GM13976 (cell line): Measurements from ENCODE around the gene TMEM52.

Experiments
- DNase-seq: peaks from one replicate; pipeline ENCODE4 v3.0.0; 2012; ENCODE audit warnings: low spot score
- in situ Hi-C: fragments of 300-500 bp; cut with MboI; formaldehyde crosslinking; loops from one replicate; pipeline ENCODE4 v1.12.0; 2022; ENCODE audit warnings: low sequenced_read_pairs, mixed read lengths, inconsistent platforms; ENCODE audit not compliant: unreplicated experiment
- TF ChIP-seq, protein P1 (sequence below): IDR thresholded peaks from 2 replicates; pipeline ENCODE4 v1.5.1; 2012; ENCODE audit warnings: borderline replicate concordance, mild to moderate bottlenecking; ENCODE audit not compliant: insufficient read depth; ENCODE audit errors: extremely low read depth, missing control alignments, control extremely low read depth

The TMEM52 gene

DNA sequence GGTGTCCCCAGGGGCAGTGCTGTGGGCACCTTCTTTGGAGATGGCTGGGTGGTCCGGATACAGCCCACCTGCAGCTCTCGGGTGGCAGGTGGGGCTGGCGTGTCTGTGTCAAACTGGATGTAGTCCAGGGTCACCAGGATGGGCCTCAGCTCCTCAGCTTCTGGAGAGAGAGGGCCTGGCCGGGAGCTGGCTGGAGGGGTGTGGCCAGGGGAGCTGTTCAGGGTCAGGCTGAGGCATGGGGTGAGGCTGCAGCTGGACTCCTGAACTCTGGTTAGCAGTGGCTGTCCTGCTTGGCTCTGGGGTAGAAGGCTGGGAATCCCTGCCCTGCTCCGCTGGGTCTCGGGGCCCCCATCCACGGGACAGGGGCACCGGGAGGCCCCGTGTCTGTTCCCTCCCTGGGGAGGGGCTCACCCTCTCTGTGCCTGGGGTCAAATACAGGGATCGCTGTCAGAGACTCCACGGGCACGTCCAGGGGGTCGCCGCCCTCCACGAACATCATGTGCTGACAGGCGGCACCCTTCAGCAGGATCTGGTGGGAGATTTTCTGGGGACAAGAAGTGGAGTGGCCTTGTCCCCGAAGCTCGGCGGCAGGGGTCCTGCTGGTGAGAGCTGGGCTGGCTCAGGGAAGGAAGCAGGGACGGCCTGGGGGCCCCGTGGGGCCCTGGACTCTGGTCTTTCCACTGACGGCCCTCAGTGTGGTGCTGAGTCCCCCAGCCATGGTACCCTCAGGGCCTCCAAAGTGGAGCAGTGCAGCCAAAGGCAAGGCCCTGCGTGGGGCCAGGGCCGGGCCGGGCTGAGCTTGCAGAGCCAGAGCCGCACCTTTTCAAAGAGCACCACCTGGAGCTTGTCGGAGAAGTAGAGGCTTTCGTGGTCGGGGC is 4.1 kb upstream of the TMEM52 start:
- in situ Hi-C loops, result no loop called here
- TF ChIP-seq, protein P1, sequence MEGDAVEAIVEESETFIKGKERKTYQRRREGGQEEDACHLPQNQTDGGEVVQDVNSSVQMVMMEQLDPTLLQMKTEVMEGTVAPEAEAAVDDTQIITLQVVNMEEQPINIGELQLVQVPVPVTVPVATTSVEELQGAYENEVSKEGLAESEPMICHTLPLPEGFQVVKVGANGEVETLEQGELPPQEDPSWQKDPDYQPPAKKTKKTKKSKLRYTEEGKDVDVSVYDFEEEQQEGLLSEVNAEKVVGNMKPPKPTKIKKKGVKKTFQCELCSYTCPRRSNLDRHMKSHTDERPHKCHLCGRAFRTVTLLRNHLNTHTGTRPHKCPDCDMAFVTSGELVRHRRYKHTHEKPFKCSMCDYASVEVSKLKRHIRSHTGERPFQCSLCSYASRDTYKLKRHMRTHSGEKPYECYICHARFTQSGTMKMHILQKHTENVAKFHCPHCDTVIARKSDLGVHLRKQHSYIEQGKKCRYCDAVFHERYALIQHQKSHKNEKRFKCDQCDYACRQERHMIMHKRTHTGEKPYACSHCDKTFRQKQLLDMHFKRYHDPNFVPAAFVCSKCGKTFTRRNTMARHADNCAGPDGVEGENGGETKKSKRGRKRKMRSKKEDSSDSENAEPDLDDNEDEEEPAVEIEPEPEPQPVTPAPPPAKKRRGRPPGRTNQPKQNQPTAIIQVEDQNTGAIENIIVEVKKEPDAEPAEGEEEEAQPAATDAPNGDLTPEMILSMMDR, result no peak
- DNase-seq, result no peak

DNA sequence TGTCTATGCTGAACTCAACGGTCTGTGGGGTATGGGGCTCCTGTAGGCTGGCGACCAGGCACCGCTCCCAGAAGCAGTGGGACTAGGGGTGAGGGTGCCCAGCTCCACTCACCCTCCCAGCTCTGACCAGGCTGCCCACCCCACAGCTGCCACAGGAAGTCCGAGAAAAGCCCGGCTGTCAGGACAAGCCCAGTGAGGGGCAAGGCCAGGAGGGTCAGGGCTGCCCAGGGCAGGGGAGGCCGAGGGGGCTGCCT is 3.5 kb upstream of the TMEM52 start:
- no peak for DNase-seq
- TF ChIP-seq, protein P1, result no peak
- in situ Hi-C loops, result no loop called here

DNA sequence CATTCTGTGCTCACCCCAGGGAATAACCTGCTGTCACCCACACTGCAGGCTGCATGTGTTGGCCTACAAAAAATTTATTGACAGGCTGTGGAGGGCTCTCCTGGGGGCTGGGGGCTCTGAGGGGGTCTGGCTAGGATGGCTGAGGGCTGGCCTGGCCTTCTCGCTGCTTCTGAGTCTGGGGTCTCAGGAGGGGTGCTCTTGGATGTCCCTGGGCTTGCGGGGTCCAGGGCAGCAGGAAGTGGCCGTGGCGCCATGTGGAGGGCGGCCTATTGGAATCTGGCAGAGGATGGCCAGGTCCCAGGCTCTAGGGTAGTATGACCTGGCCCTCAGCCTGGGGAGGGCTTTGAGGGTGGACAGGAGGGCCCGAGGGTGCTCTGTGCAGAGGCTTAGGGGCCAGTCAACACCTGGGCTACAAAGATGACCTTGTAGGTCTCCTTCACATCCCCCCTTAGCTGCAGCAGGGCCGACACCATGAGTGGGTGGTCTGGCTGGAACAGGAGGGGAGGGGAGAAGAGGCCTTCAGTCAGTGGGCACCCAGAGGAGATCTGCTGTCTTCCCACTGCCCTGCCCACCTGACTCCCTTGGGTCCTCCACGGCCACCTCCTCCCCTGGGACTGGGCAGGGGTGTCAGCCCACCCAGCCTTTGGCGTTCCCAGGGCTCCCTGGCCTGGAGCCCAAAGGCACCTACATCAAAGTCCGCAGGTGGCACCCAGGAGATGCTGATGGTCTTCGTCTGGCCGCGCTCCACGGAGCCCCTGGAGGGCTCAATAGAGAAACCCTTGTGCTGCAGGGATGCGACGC is 3.0 kb upstream of the TMEM52 start:
- DNase-seq, result no peak
- TF ChIP-seq, protein P1, result no peak
- in situ Hi-C loops, result no loop called here

DNA sequence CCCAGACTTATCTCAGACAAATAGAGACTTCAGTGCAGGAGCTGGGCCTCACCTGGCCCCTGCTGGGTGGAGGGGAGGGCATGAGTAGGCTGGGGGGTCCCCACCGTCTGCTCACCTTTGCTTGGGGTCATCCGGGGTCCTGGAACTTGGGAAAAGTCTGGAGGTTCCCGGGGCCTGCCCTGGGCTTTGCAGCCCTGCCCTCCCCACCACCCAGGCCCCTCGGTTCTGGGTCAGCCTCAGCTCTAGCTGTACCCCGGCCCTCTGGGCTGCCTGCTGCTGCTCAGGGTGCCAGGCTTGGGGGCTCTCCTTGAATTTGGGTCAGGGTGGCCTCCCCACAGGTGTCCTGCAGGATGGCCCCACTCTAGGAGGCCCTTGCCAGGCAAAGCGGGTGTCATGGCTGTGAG is 2.4 kb upstream of the TMEM52 start:
- in situ Hi-C loops, result no loop called here
- TF ChIP-seq, protein P1, result no peak
- DNase-seq, result no peak

DNA sequence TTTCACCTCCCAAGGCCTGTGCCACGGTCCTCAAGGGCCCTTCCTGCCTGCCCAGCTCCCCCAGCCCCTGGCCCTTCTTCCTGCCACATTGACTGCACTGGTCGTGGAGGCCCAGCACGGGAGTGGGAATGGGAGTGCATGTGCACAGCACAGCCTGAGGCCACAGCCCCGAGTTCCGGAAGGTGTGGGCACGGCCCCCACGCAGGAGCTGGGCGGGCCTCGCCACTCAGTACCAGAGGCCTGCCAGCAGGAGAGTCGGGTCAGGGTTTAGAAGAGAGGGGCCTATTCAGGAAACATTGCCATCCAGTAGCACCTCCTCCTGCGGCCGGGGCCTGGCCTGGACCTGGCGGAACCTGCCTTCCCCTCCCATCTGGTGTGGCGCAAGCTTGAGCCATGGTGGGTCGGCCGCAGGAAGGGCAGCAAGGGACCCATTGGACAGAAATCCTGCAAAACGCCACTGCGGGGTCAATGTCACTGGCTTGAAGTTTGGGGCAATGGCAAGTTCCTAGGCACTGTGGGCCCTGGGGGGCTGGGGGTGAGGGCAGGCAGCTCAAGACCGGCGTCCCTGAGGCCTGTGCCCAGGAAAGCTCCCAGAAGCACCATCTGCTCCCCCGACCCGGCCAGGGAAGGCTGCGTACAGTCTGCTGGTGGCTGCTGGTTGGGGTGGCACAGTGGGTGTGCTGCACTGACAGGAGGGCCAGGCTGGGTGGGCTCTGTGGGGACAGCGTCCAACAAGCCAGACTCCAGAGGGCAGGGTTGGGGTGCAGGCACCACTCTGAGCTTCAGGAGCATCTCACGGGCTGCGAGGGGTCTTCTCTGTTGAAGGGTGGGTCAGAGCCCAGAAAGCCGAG is 1.8 kb upstream of the TMEM52 start:
- no peak for DNase-seq
- TF ChIP-seq, protein P1, result no peak
- in situ Hi-C loops, result no loop called here

DNA sequence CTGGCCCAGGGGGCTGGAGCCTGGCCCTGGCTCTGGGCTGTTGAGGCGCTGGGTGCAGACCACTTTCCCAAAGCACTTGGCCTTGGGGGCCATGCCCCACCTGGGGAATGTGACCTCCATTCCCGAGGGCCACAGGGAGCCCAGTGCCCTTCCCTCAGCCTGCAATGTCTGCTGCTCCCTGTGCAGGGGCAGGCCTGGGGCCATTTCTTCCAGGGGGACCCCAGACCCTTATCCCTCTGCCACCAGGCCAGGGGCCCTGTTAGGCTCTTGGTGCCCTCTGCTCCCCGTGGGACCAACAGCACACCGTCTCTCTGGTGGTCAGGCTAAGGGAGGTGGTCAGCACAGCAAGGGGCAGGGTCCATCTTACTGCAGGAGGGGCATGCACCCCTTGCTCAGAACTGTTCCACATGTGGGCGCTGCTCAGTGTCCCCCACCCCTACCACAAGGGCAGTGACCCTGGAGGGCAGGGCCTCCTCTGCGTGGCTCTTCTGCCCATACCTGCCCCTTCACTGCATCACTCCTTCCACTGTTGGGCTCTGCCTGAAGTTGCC is 1.1 kb upstream of the TMEM52 start:
- in situ Hi-C loops, result no loop called here
- TF ChIP-seq, protein P1, result no peak
- no peak for DNase-seq
